ENCODE data around the gene NDUFA3. TPM values are rescaled to one million over a fixed set of nuclear protein-coding genes. Genes with fewer than 3 reads are reported as not detected.

Gene NDUFA3
- total RNA-seq, 2 donors from 2014 or later = 4.7 to 5.3 TPM

DNA sequence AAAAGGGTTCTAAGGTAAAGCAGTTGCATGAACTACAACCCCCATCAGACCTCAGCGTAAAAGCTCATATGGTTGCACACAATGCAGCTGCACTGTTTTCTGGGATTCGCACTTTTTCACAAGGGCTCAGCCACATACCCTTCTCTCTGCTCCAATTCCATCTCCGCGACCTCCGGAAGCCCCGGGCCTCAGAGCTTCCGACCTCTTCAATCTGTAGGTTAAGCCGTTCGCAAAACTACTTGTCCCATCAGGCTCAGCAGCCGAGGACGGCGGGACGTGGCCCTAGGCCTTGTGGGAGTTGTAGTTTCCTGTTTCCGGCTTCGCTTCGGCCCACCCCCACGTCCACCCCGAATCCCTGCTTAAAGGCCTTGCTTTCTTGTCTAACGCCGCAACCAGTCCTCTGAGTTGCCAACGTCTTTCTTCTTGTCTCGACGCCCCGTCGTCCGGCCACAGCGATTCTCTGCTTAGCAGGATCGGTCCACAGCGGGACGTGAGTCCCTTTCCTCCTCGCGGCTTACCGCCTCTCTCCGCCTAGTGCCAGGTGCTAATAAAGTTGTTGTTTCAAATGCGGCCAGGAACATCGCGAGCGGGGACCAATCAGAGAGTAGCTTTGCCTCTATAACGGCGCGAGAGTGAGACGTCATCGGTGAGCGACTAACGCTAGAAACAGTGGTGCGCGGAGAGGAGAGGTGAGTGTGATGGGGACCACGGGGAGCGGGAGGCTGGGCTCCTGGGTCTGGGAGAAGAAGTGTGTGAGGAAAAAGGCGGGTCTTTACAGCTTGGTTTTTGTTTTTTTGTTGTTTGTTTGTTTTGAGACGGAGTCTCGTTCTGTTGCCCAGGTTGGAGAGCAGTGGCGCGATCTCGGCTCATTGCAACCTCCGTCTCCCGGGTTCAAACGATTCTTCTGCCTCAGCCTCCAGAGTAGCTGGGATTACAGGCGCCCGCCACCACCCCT, 12.7 kb downstream of the NDUFA3 start, which contains the start of the genes PRPF31 and TFPT:
Gene PRPF31 (plus strand): TSS at position 646 of the 955 bp plus-strand sequence. CDS start 2,525 bp downstream, outside the sequence.
Gene TFPT (minus strand): TSS at position 549 of the 955 bp plus-strand sequence. CDS start 388 bp downstream, at position 161.
- Histone ChIP-seq H3K4me1 (peaks cover 27% of the 10 kb centered on the region), H3K9me3 (no peaks in the 10 kb centered on the region), H3K27ac (peak within 1 kb of the TSS; percentile 67 to 93 (median 83)), H3K27me3 (no peaks in the 10 kb centered on the region), H3K4me3 (peak within 1 kb of the TSS; percentile 59 to 69), H3K36me3 (replicated peaks in 1 of 2; ENCODE audit: insufficient read depth in 1 of 2, low read depth in 2 of 2) (peaks cover 0 to 6% of the 10 kb centered on the region in 2 donors)
- ATAC-seq (peak; percentile 95), DNase-seq (peak; percentile 96 to 98 (median 98))
- WGBS, 2 donors = 0% methylated on average over 52 to 60 of the region's 60 CpGs
- intact Hi-C loops (cut with DNase I) = no loop called here
- peak in 2 of 3 donors; percentile 80 to 82 for TF ChIP-seq POLR2A (IDR thresholded peaks at IDR 0.05)
- TF ChIP-seq, protein P1, sequence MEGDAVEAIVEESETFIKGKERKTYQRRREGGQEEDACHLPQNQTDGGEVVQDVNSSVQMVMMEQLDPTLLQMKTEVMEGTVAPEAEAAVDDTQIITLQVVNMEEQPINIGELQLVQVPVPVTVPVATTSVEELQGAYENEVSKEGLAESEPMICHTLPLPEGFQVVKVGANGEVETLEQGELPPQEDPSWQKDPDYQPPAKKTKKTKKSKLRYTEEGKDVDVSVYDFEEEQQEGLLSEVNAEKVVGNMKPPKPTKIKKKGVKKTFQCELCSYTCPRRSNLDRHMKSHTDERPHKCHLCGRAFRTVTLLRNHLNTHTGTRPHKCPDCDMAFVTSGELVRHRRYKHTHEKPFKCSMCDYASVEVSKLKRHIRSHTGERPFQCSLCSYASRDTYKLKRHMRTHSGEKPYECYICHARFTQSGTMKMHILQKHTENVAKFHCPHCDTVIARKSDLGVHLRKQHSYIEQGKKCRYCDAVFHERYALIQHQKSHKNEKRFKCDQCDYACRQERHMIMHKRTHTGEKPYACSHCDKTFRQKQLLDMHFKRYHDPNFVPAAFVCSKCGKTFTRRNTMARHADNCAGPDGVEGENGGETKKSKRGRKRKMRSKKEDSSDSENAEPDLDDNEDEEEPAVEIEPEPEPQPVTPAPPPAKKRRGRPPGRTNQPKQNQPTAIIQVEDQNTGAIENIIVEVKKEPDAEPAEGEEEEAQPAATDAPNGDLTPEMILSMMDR (IDR thresholded peaks at IDR 0.05) = peak in 2 of 7 experiments; percentile 13 to 20

GRCh38 chr19:54121259-54121658, 18.6 kb downstream of the NDUFA3 start:
- intact Hi-C loops (cut with DNase I) = no loop called here
- Histone ChIP-seq H3K9me3 (no peaks in the 10 kb centered on the region), H3K27ac (no peak overlapping the region), H3K27me3 (no peaks in the 10 kb centered on the region), H3K36me3 (replicated peaks in 1 of 2; ENCODE audit: insufficient read depth in 1 of 2, low read depth in 2 of 2) (peaks cover 5 to 38% of the 10 kb centered on the region in 2 donors), H3K4me1 (peaks cover 11% of the 10 kb centered on the region), H3K4me3 (no peak overlapping the region)
- ATAC-seq = no peak
- TF ChIP-seq, protein P1 (IDR thresholded peaks at IDR 0.05) = no peak
- no peak for TF ChIP-seq POLR2A (IDR thresholded peaks at IDR 0.05)
- WGBS, 2 donors = 89 to 96% methylated on average over 10 of the region's 10 CpGs
- DNase-seq = no peak

DNA sequence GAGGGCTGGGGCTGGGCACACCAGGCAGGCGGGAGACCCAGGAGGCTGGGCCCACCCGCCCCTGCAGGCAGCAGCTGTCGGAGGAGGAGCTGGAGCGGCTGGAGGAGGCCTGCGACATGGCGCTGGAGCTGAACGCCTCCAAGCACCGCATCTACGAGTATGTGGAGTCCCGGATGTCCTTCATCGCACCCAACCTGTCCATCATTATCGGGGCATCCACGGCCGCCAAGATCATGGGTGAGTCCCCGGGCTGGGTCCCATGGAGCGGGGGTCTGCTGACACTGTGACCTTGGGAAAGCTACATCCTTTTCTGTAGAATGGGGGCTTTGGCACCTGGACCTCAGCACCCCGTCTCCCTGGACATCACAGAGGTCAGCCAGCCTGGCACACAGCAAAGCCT, 21.0 kb downstream of the NDUFA3 start:
- Histone ChIP-seq H3K27me3 (no peaks in the 10 kb centered on the region), H3K36me3 (replicated peaks in 1 of 2; ENCODE audit: insufficient read depth in 1 of 2, low read depth in 2 of 2) (peaks cover 5 to 53% of the 10 kb centered on the region in 2 donors), H3K4me1 (no peaks in the 10 kb centered on the region), H3K4me3 (no peak overlapping the region), H3K27ac (no peak overlapping the region), H3K9me3 (no peaks in the 10 kb centered on the region)
- intact Hi-C loops (cut with DNase I) = no loop called here
- DNase-seq = no peak
- no peak for ATAC-seq
- no peak for TF ChIP-seq POLR2A (IDR thresholded peaks at IDR 0.05)
- TF ChIP-seq, protein P1 (IDR thresholded peaks at IDR 0.05) = no peak
- WGBS, 2 donors = 91 to 94% methylated on average over 4 to 17 of the region's 17 CpGs

DNA sequence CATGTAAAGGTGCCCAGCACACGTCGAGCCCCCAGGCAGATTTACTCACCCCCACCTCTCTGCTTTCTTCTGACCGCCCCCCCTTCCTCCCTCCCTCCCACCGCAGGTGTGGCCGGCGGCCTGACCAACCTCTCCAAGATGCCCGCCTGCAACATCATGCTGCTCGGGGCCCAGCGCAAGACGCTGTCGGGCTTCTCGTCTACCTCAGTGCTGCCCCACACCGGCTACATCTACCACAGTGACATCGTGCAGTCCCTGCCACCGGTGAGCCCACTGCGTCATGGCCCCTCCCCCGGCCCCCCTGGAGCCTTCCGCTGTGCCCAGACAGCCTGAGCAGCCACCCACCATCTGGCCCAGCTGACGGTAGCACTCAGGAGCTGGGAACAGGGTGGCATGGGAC, 21.7 kb downstream of the NDUFA3 start:
- Histone ChIP-seq H3K4me3 (no peak overlapping the region), H3K4me1 (no peaks in the 10 kb centered on the region), H3K27me3 (no peaks in the 10 kb centered on the region), H3K36me3 (replicated peaks in 1 of 2; ENCODE audit: insufficient read depth in 1 of 2, low read depth in 2 of 2) (peaks cover 6 to 55% of the 10 kb centered on the region in 2 donors), H3K9me3 (no peaks in the 10 kb centered on the region), H3K27ac (no peak overlapping the region)
- DNase-seq (no peak), ATAC-seq (no peak)
- intact Hi-C loops (cut with DNase I) = no loop called here
- TF ChIP-seq, protein P1 (IDR thresholded peaks at IDR 0.05) = no peak
- TF ChIP-seq POLR2A (IDR thresholded peaks at IDR 0.05) = no peak
- 91 to 93% methylated on average over 11 to 14 of the region's 19 CpGs for WGBS, 2 donors
